WTC11 (cell line): Measurements from ENCODE around the gene HCRTR1. TPM values are rescaled to one million over a fixed set of nuclear protein-coding genes. Genes with fewer than 3 reads are reported as not detected.

Experiments used
- ATAC-seq: fragments of 200-7000 bp; cut with Tn5 transposase; 2 replicates; pipeline ENCODE4 v1.10.0; 2021; ENCODE audit warnings: mild to moderate bottlenecking, moderate library complexity
- CTCF ChIA-PET: fragments of 300-600 bp; sonication (Branson Sonifier 250); formaldehyde crosslinking; loops from one replicate; lab custom pipeline; 2021; ENCODE audit warnings: antibody characterized with exemption; lab: Charles Lee
- POLR2A ChIA-PET: fragments of 350-600 bp; sonication (Branson Sonifier 250); formaldehyde crosslinking; loops from one replicate; lab custom pipeline; 2021; ENCODE audit warnings: antibody characterized with exemption; lab: Charles Lee
- DNase-seq: peaks from one replicate; pipeline ENCODE4 v3.0.0; 2021; ENCODE audit warnings: low spot score
- H3K27ac Mint-ChIP-seq: 2 replicates; pipeline ENCODE4 v1.8.0; 2021; ENCODE audit warnings: mixed read lengths
- H3K27me3 Mint-ChIP-seq: 2 replicates; pipeline ENCODE4 v1.8.0; 2021; ENCODE audit warnings: low read depth, mild to moderate bottlenecking, moderate library complexity, mixed read lengths
- H3K36me3 Mint-ChIP-seq: 2 replicates; pipeline ENCODE4 v1.8.0; 2021; ENCODE audit warnings: mixed read lengths
- H3K4me1 Mint-ChIP-seq: 2 replicates; pipeline ENCODE4 v1.8.0; 2022; ENCODE audit warnings: mixed read lengths
- H3K4me3 Mint-ChIP-seq: 2 replicates; pipeline ENCODE4 v1.8.0; 2021; ENCODE audit warnings: mild to moderate bottlenecking, moderate library complexity, mixed read lengths
- H3K9me3 Mint-ChIP-seq: 2 replicates; pipeline ENCODE4 v1.8.0; 2021; ENCODE audit warnings: mixed read lengths
- AFF4 ChIP-seq: sonication (generic); formaldehyde crosslinking; IDR thresholded peaks from 2 replicates; pipeline ENCODE4 v1.8.1; 2023; ENCODE audit warnings: mild to moderate bottlenecking, missing genetic modification reagents, borderline replicate concordance
- CTCF ChIP-seq: fragments of 200-600 bp; IDR thresholded peaks from 2 replicates; pipeline ENCODE4 v1.8.0; 2022; ENCODE audit warnings: antibody characterized with exemption
- EMX1 ChIP-seq: fragments of 250-450 bp; sonication (Bioruptor Pico); IDR thresholded peaks from 2 replicates; pipeline ENCODE4 v1.8.0; 2021; ENCODE audit warnings: mild to moderate bottlenecking
- ETV6 ChIP-seq: sonication (generic); formaldehyde crosslinking; IDR thresholded peaks from 2 replicates; pipeline ENCODE4 v1.8.1; 2022; ENCODE audit warnings: mild to moderate bottlenecking, missing genetic modification reagents
- FOXP1 ChIP-seq: sonication (generic); formaldehyde crosslinking; IDR thresholded peaks from 2 replicates; pipeline ENCODE4 v1.8.0; 2022; ENCODE audit warnings: missing genetic modification reagents, mild to moderate bottlenecking, moderate library complexity, borderline replicate concordance
- JAZF1 ChIP-seq: fragments of 250-450 bp; sonication (Bioruptor Pico); IDR thresholded peaks from 2 replicates; pipeline ENCODE4 v1.9.0; 2021; ENCODE audit warnings: moderate library complexity, mild to moderate bottlenecking, inconsistent platforms
- KAT7 ChIP-seq: sonication (generic); formaldehyde crosslinking; IDR thresholded peaks from 2 replicates; pipeline ENCODE4 v1.8.1; 2023; ENCODE audit warnings: missing genetic modification reagents, mild to moderate bottlenecking, borderline replicate concordance
- NFYB ChIP-seq: sonication (generic); formaldehyde crosslinking; conservative IDR thresholded peaks from 2 replicates; pipeline ENCODE4 v1.8.0; 2022; ENCODE audit warnings: low read depth, missing genetic modification reagents
- PRRX2 ChIP-seq: fragments of 250-450 bp; sonication (Bioruptor Pico); IDR thresholded peaks from 2 replicates; pipeline ENCODE4 v1.8.0; 2021; ENCODE audit warnings: mild to moderate bottlenecking
- RORB ChIP-seq: fragments of 250-450 bp; sonication (Bioruptor Pico); IDR thresholded peaks from 2 replicates; pipeline ENCODE4 v1.9.0; 2021; ENCODE audit warnings: mild to moderate bottlenecking
- SMAD4 ChIP-seq: sonication (generic); formaldehyde crosslinking; IDR thresholded peaks from 2 replicates; pipeline ENCODE4 v1.8.0; 2022; ENCODE audit warnings: mild to moderate bottlenecking, missing genetic modification reagents
- ZBTB21 ChIP-seq: sonication (generic); formaldehyde crosslinking; IDR thresholded peaks from 2 replicates; pipeline ENCODE4 v1.8.1; 2023; ENCODE audit warnings: mild to moderate bottlenecking, missing genetic modification reagents, borderline replicate concordance
- ZBTB43 ChIP-seq: sonication (generic); formaldehyde crosslinking; IDR thresholded peaks from 2 replicates; pipeline ENCODE4 v1.8.1; 2023; ENCODE audit warnings: mild to moderate bottlenecking, missing genetic modification reagents
- ZNF263 ChIP-seq: sonication (generic); formaldehyde crosslinking; IDR thresholded peaks from 2 replicates; pipeline ENCODE4 v1.8.1; 2022; ENCODE audit warnings: low read depth, mild to moderate bottlenecking, moderate library complexity, missing genetic modification reagents
- ZNF396 ChIP-seq: fragments of 250-450 bp; sonication (Bioruptor Pico); IDR thresholded peaks from 2 replicates; pipeline ENCODE4 v1.8.0; 2021; ENCODE audit warnings: mild to moderate bottlenecking, moderate library complexity, borderline replicate concordance
- ZNF416 ChIP-seq: fragments of 250-450 bp; sonication (Bioruptor Pico); IDR thresholded peaks from 2 replicates; pipeline ENCODE4 v1.9.0; 2021; ENCODE audit warnings: mild to moderate bottlenecking, inconsistent platforms
- total RNA-seq: library from RNA; stranded (reverse); gene quantifications from 3 replicates; pipeline ENCODE4 v1.2.3, GENCODE V29; 2021
- TF ChIP-seq, protein P1 (sequence below): fragments of 250-450 bp; sonication (Bioruptor Pico); IDR thresholded peaks from 2 replicates; pipeline ENCODE4 v1.8.0; 2021; ENCODE audit warnings: mild to moderate bottlenecking
- TF ChIP-seq, protein P2 (sequence below): sonication (generic); formaldehyde crosslinking; conservative IDR thresholded peaks from 2 replicates; pipeline ENCODE4 v1.8.1; 2022; ENCODE audit warnings: mild to moderate bottlenecking, missing genetic modification reagents
- TF ChIP-seq, protein P3 (sequence below): sonication (generic); formaldehyde crosslinking; IDR thresholded peaks from 2 replicates; pipeline ENCODE4 v1.8.1; 2023; ENCODE audit warnings: mild to moderate bottlenecking, moderate library complexity, missing genetic modification reagents
- TF ChIP-seq, protein P4 (sequence below): sonication (generic); formaldehyde crosslinking; IDR thresholded peaks from 2 replicates; pipeline ENCODE4 v1.8.0; 2022; ENCODE audit warnings: mild to moderate bottlenecking, missing genetic modification reagents

Gene HCRTR1
- total RNA-seq, 1 experiment from 2014 or later, result 0.13 TPM

GRCh38 chr1:31657020-31657804 is 39.7 kb downstream of the HCRTR1 start:
- ChIA-PET CTCF (interaction anchor here (0.8 to 1.9 kb wide), 4 partner anchors 13 to 132 kb away, joined by 3 to 11 read pairs (median 4); no protein-coding TSS in a partner anchor), POLR2A (no interaction called here)
- H3K4me3 Mint-ChIP-seq, result no peak overlapping the region
- DNase-seq (no peak), ATAC-seq (no peak)
- H3K9me3 Mint-ChIP-seq, result no peaks in the 10 kb centered on the region
- H3K27ac Mint-ChIP-seq, result no peak overlapping the region
- TF ChIP-seq, protein P1, sequence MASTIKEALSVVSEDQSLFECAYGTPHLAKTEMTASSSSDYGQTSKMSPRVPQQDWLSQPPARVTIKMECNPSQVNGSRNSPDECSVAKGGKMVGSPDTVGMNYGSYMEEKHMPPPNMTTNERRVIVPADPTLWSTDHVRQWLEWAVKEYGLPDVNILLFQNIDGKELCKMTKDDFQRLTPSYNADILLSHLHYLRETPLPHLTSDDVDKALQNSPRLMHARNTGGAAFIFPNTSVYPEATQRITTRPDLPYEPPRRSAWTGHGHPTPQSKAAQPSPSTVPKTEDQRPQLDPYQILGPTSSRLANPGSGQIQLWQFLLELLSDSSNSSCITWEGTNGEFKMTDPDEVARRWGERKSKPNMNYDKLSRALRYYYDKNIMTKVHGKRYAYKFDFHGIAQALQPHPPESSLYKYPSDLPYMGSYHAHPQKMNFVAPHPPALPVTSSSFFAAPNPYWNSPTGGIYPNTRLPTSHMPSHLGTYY (CRISPR knock-in tag), result no peak
- TF ChIP-seq, protein P2, sequence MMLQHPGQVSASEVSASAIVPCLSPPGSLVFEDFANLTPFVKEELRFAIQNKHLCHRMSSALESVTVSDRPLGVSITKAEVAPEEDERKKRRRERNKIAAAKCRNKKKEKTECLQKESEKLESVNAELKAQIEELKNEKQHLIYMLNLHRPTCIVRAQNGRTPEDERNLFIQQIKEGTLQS (CRISPR knock-in tag), result no peak
- TF ChIP-seq CTCF (no peak), KAT7 (no peak), SMAD4 (CRISPR knock-in tag) (no peak), JAZF1 (CRISPR knock-in tag) (no peak)
- H3K27me3 Mint-ChIP-seq, result no peaks in the 10 kb centered on the region
- no peaks in the 10 kb centered on the region for H3K36me3 Mint-ChIP-seq
- H3K4me1 Mint-ChIP-seq, result no peaks in the 10 kb centered on the region

DNA sequence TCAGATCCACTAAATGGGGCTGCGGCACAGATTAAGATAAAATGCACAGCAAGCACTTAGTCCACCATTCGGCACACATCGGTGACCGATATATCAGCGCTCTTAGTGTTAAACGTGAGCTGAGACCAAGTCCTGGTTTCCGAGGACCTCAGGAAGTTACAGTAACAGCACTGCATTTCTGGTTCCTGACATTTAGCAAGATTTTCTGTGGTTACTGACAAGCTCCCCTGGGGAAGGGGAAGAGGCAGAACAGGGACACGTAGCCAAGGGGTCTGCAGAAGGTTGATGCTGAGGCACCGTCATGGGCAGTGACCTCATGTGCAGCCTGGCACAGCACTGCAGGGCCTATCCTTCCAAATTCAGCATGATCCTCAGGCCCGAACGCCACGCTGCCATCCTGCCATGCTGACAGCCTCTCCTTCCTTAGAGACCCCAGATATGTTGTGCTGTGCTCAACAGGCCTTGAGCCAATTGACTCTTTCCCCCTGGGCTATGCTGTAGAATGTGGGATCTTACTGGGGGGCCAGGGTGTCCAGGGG is 40.6 kb downstream of the HCRTR1 start:
- Mint-ChIP-seq H3K27ac (no peak overlapping the region), H3K36me3 (no peaks in the 10 kb centered on the region), H3K4me1 (no peaks in the 10 kb centered on the region), H3K27me3 (no peaks in the 10 kb centered on the region), H3K9me3 (no peaks in the 10 kb centered on the region), H3K4me3 (no peak overlapping the region)
- CTCF ChIA-PET, result interaction anchor here (1.9 kb wide), 1 partner anchor 88 kb away, joined by 7 read pairs; no protein-coding TSS in a partner anchor
- POLR2A ChIA-PET, result no interaction called here
- DNase-seq (no peak), ATAC-seq (no peak)
- TF ChIP-seq NFYB (CRISPR knock-in tag) (no peak), FOXP1 (CRISPR knock-in tag) (no peak), ZBTB43 (CRISPR knock-in tag) (no peak), ZNF263 (CRISPR knock-in tag) (no peak)
- TF ChIP-seq, protein P3, sequence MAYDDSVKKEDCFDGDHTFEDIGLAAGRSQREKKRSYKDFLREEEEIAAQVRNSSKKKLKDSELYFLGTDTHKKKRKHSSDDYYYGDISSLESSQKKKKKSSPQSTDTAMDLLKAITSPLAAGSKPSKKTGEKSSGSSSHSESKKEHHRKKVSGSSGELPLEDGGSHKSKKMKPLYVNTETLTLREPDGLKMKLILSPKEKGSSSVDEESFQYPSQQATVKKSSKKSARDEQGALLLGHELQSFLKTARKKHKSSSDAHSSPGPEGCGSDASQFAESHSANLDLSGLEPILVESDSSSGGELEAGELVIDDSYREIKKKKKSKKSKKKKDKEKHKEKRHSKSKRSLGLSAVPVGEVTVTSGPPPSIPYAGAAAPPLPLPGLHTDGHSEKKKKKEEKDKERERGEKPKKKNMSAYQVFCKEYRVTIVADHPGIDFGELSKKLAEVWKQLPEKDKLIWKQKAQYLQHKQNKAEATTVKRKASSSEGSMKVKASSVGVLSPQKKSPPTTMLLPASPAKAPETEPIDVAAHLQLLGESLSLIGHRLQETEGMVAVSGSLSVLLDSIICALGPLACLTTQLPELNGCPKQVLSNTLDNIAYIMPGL, result no peak
- TF ChIP-seq, protein P4, sequence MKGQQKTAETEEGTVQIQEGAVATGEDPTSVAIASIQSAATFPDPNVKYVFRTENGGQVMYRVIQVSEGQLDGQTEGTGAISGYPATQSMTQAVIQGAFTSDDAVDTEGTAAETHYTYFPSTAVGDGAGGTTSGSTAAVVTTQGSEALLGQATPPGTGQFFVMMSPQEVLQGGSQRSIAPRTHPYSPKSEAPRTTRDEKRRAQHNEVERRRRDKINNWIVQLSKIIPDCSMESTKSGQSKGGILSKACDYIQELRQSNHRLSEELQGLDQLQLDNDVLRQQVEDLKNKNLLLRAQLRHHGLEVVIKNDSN (CRISPR knock-in tag), result no peak

- DNase-seq, result no peak
- Mint-ChIP-seq H3K4me3 (no peak overlapping the region), H3K4me1 (no peaks in the 10 kb centered on the region; the same call in 1 of the 2 replicates), H3K27ac (no peak overlapping the region), H3K27me3 (no peaks in the 10 kb centered on the region), H3K36me3 (no peaks in the 10 kb centered on the region), H3K9me3 (no peaks in the 10 kb centered on the region)
- ChIA-PET POLR2A (no interaction called here), CTCF (interaction anchor here (1.3 to 1.9 kb wide), 2 partner anchors 57 to 87 kb away, joined by 4 to 7 read pairs; no protein-coding TSS in a partner anchor)
- no peak for ATAC-seq
- TF ChIP-seq PRRX2 (CRISPR knock-in tag), result no peak
- no peak for TF ChIP-seq EMX1 (CRISPR knock-in tag)
- TF ChIP-seq RORB, result no peak
- TF ChIP-seq ETV6 (CRISPR knock-in tag), result no peak
- no peak for TF ChIP-seq ZBTB21 (CRISPR knock-in tag)
- TF ChIP-seq AFF4 (CRISPR knock-in tag), result no peak
- no peak for TF ChIP-seq ZNF396 (CRISPR knock-in tag)
- TF ChIP-seq ZNF416, result no peak
- TF ChIP-seq FOXP1 (CRISPR knock-in tag), result no peak
Measured at GRCh38 chr1:31658721-31659120, 41.2 kb downstream of the HCRTR1 start.
